Mesodermal cell (in vitro differentiated cells): Measurements from ENCODE around the gene JMY. TPM values are rescaled to one million over a fixed set of nuclear protein-coding genes. Genes with fewer than 3 reads are reported as not detected.
A peak's percentile ranks its signal among the peaks of the same experiment; 100 is the strongest.

Source experiments
- H3K27ac ChIP-seq: 2 replicates; pipeline ENCODE4 v1.7.0; 2013; ENCODE audit warnings: mild to moderate bottlenecking, low read depth, low read length, moderate library complexity; ENCODE audit not compliant: severe bottlenecking
- H3K36me3 ChIP-seq: 2 replicates; pipeline ENCODE4 v1.7.1; 2013; ENCODE audit warnings: mild to moderate bottlenecking, low read length, moderate library complexity; ENCODE audit not compliant: control insufficient read depth, insufficient read depth
- H3K4me1 ChIP-seq: one replicate; pipeline ENCODE4 v1.7.1; 2013; ENCODE audit warnings: mild to moderate bottlenecking, low read length; ENCODE audit not compliant: insufficient read depth, control insufficient read depth, poor library complexity, severe bottlenecking
- H3K4me3 ChIP-seq: 2 replicates; pipeline ENCODE4 v1.7.0; 2013; ENCODE audit warnings: low read length, control low read depth, mild to moderate bottlenecking; ENCODE audit not compliant: insufficient read depth, poor library complexity, severe bottlenecking; ENCODE audit errors: extremely low read depth
- H3K9me3 ChIP-seq: 2 replicates; pipeline ENCODE4 v1.7.1; 2013; ENCODE audit warnings: mild to moderate bottlenecking, low read length, moderate library complexity; ENCODE audit not compliant: control insufficient read depth
- WGBS, 2 experiments: methylation state at CpG; one replicate each; pipeline ENCODE4 v1.1.5; 2013; ENCODE audit warnings: missing lambda C conversion rate in 2 of 2; ENCODE audit not compliant: insufficient coverage in 2 of 2; 5-methylcytosine and 5-hydroxymethylcytosine counted together
- polyA plus RNA-seq, 2 experiments: library from polyadenylated mRNA; stranded (reverse); fragments of 50-300 nt; gene quantifications; one replicate each; pipeline ENCODE4 v1.2.3, GENCODE V29; 2013

The JMY gene, protein sequence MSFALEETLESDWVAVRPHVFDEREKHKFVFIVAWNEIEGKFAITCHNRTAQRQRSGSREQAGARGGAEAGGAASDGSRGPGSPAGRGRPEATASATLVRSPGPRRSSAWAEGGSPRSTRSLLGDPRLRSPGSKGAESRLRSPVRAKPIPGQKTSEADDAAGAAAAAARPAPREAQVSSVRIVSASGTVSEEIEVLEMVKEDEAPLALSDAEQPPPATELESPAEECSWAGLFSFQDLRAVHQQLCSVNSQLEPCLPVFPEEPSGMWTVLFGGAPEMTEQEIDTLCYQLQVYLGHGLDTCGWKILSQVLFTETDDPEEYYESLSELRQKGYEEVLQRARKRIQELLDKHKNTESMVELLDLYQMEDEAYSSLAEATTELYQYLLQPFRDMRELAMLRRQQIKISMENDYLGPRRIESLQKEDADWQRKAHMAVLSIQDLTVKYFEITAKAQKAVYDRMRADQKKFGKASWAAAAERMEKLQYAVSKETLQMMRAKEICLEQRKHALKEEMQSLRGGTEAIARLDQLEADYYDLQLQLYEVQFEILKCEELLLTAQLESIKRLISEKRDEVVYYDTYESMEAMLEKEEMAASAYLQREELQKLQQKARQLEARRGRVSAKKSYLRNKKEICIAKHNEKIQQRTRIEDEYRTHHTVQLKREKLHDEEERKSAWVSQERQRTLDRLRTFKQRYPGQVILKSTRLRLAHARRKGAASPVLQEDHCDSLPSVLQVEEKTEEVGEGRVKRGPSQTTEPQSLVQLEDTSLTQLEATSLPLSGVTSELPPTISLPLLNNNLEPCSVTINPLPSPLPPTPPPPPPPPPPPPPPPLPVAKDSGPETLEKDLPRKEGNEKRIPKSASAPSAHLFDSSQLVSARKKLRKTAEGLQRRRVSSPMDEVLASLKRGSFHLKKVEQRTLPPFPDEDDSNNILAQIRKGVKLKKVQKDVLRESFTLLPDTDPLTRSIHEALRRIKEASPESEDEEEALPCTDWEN
- polyA plus RNA-seq (2013, experiment 1 of 2) = 5.1 TPM
- 4.6 TPM for polyA plus RNA-seq (2013, experiment 2 of 2)

DNA sequence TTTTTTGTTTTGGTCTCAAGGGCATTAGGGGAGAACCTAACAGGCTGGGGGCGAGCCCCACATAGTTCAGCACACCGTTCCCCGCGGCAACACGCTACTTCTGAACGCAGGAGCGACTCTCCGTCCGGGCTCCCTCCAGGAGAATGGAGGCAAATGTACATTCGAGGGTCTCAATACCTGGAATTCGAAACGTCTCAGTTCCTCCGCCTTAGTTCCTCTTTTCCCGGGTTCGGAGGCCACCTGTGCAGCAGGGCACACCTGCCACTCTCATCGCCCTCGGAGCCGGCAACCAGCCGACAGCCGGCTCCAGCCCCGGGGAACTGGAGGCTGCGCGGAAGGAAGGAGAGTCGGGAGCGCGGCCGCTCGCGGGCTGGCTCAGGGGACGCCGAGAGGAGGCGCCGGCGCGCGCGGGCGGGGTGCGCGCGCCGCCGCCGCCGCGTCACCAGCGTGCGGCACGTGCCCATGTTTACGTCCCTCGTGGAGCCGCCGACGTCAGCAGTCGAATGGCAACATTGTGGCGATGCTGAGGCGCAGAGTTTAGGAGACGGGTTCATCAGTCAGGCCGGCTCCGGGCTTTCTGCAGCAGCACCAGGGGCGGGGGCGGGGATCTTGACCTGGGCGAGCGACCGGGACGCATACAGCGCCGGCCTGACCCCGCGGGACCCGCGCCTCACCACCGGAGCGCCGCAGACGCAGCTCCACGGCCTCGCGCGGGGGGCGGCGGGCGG, at the start of gene JMY:
JMY (plus strand) TSS at position 498 of the 728 bp plus-strand sequence. CDS start 520 bp downstream, outside the sequence.
- peak within 1 kb of the TSS; percentile 81 for H3K27ac ChIP-seq
- peaks cover 12% of the 10 kb centered on the region for H3K4me1 ChIP-seq
- H3K4me3 ChIP-seq = peak within 1 kb of the TSS; percentile 72
- WGBS, 2 experiments = 1% methylated on average over 71 to 74 of the region's 83 CpGs
- H3K36me3 ChIP-seq = no peaks in the 10 kb centered on the region
- no peaks in the 10 kb centered on the region for H3K9me3 ChIP-seq

DNA sequence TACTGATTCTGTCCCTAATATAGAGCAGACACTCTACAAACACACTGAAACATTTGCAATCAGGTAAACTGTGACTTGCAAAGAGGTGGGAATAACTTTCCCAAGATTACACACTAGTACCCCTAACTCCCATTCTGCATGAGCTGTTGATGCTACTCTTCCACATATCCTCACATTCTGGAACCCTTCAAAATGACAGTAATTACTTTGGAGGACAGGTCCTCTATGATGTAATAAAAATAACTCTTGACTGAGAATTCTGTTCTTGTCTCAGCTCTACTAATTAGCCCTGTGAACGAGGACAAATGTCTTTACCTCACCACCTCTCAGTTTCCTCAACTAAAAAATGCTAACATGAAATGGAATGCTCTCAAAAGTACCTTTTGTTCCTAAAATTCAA, 49.5 kb upstream of the JMY start:
- Histone ChIP-seq H3K36me3 (no peaks in the 10 kb centered on the region), H3K4me1 (no peaks in the 10 kb centered on the region), H3K4me3 (no peak overlapping the region), H3K27ac (no peak overlapping the region), H3K9me3 (no peaks in the 10 kb centered on the region)
- WGBS, 2 experiments = no CpG with 5 or more reads among the region's 1 CpG

DNA sequence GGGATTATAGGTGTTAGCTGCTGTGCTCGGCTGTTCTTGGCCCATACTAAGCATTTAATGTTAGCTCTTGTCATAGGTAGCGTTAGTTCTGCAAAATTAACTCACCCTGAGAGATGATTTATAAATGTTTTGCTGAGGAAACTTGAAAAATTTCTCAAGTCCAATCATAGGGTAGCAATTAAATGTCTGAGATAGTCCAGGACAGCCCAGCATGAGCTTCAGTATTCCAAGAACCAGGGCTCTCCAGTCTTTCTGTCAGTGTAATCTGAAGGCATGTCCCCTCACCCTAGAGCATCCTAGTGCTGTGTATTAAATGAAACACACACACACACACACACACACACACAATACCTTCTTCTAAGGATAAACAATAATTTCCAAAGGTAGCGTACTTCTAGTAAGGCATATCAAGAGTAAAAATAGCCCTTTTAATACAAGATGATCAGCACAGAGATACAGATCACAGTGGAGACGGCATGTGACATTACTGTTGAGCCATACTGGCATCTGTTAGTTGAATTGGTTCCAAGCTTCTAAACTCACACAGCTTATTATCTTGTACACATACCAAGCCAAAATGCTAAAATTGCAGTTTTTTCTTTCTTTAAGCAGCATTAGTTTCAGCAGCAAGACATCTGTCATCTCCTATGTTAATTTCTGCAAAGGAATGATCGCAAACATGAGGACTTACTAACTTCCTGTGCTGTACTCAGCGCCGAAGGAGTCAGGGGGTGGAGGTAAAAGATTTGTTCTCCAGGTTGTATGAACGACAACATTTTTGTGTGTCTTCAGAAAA, 46.3 kb upstream of the JMY start:
- Histone ChIP-seq H3K4me1 (no peaks in the 10 kb centered on the region), H3K4me3 (no peak overlapping the region), H3K36me3 (no peaks in the 10 kb centered on the region), H3K9me3 (no peaks in the 10 kb centered on the region), H3K27ac (no peak overlapping the region)
- 98 to 100% methylated on average over 3 to 5 of the region's 8 CpGs for WGBS, 2 experiments

DNA sequence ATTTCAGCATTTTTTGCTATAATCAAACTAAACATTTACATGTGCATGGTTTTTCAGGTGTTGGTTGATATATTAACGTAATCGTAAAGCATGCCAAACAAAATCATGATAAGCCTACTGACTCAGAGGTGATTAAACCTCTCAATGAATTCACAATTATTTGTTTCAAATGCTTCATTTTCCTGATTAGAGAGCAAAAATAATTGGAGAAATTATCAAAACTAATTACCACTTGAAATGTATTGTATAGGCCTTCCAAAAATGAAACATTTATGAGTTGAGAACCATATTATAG, 45.7 kb upstream of the JMY start:
- H3K9me3 ChIP-seq = no peaks in the 10 kb centered on the region
- H3K4me1 ChIP-seq = no peaks in the 10 kb centered on the region
- no peaks in the 10 kb centered on the region for H3K36me3 ChIP-seq
- no peak overlapping the region for H3K4me3 ChIP-seq
- H3K27ac ChIP-seq = no peak overlapping the region
- WGBS, 2 experiments = no CpG with 5 or more reads among the region's 2 CpGs

DNA sequence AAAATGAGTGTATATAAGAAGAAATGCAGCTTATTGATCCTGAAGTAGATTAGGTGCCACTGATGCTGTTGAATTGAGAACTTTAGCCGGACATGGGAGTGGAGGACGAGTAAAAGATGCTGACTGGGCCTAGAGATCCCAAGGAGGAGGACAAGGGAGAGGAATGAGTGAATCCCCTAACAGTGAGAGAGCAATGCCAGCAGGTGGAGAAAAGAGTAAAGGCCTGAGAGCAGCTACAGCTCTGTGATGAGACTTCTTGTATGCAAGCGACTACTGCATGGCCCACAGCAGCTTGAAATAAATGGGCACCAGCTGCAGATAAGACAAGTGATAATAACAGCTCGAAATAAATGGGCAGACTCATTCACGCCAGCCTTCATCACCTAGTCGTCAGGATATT, 44.5 kb upstream of the JMY start:
- H3K4me1 ChIP-seq = no peaks in the 10 kb centered on the region
- 81 to 94% methylated on average over 3 to 6 of the region's 6 CpGs for WGBS, 2 experiments
- no peaks in the 10 kb centered on the region for H3K36me3 ChIP-seq
- no peaks in the 10 kb centered on the region for H3K9me3 ChIP-seq
- no peak overlapping the region for H3K4me3 ChIP-seq
- H3K27ac ChIP-seq = no peak overlapping the region

DNA sequence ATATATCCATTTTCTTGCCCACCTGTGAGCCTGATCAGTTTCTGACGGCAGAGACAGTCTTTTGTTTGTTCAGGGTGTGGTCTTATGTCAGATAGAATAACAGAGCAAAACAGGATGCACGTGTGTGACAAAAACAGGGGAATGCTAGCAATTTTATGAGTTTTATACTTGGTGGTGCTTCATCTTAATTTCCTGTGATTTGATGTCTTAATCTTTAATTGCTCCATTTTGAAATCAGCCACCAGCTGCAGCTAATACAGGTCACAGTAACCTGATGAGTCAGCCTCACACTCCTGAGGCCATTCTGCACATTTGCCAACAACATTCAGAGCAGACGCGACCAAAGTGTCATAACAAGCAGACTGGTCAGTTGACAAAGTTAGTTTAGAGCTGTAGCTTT, 42.3 kb upstream of the JMY start:
- H3K9me3 ChIP-seq = no peaks in the 10 kb centered on the region
- WGBS, 2 experiments = 91 to 100% methylated on average over 1 to 4 of the region's 4 CpGs
- H3K36me3 ChIP-seq = no peaks in the 10 kb centered on the region
- no peaks in the 10 kb centered on the region for H3K4me1 ChIP-seq
- H3K27ac ChIP-seq = no peak overlapping the region
- no peak overlapping the region for H3K4me3 ChIP-seq

DNA sequence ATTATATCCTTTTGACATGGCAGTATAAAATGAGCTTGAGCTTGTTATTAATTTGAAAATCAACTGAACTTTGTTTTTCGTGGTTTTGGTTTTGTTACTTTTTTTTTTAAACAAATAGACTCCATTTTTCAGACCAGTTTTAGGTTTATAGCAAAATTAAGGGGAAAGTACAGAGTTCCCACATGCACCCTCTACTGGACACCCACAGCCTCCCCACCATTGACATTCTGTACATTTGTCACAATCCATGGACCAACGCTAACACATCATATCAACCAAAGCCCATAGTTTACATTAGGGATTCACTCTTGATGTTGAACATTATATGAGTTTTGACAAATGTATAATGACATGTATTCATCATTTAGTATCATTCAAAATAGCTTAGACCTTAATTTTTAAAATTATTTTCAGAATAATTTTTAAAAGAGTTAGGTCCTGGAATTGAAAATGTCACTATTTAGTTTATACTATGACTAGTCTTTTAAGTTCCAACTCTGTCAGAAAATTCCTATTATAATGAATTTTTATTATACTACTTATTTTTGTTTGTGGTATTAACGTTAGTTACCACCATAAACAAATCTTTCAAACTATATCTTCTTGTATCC, 35.3 kb upstream of the JMY start:
- Histone ChIP-seq H3K27ac (no peak overlapping the region), H3K4me1 (no peaks in the 10 kb centered on the region), H3K9me3 (no peaks in the 10 kb centered on the region), H3K36me3 (no peaks in the 10 kb centered on the region), H3K4me3 (no peak overlapping the region)
- no CpG with 5 or more reads among the region's 3 CpGs for WGBS, 2 experiments

DNA sequence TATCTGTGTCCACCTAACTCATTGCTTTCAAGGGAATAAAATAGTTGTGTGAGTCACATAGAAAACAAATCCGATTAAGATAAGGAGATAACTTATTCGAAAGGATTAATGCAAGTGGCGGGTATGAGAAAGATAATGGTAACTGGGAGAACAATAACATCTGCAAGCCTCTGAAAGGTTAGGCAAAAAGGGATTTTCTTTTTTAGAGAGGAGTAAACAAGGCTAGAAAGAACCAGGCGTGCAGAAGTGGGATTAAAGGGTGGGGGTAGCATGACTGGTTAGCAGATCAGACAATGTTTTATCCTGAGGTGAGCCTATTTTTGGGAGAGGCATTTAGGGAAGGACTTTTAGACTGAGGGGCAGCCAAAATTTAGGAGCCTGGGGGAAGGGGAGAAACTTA, 34.7 kb upstream of the JMY start:
- Histone ChIP-seq H3K9me3 (no peaks in the 10 kb centered on the region), H3K4me3 (no peak overlapping the region), H3K4me1 (no peaks in the 10 kb centered on the region), H3K36me3 (no peaks in the 10 kb centered on the region), H3K27ac (no peak overlapping the region)
- 93 to 96% methylated on average over 3 to 4 of the region's 4 CpGs for WGBS, 2 experiments

DNA sequence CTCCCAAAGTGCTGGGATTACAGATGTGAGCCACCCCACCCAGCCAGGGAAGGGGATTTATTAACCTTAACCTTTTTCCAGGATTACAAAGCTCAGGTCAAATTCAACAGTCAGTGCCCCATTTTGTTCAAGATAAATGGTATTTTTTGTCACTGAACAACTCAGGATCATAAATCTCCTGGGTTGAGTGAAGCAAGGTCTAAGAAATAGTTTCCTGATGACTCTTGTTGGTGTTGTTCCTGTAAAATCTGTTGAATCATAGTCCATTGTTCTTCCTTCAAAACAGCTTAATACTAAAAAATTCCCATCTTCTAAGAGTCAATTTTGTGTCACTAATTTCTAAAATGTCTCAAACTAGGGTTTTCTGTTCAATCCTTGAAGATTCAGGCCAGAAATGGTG, 33.9 kb upstream of the JMY start:
- Histone ChIP-seq H3K4me1 (no peaks in the 10 kb centered on the region), H3K36me3 (no peaks in the 10 kb centered on the region), H3K4me3 (no peak overlapping the region), H3K9me3 (no peaks in the 10 kb centered on the region), H3K27ac (no peak overlapping the region)

DNA sequence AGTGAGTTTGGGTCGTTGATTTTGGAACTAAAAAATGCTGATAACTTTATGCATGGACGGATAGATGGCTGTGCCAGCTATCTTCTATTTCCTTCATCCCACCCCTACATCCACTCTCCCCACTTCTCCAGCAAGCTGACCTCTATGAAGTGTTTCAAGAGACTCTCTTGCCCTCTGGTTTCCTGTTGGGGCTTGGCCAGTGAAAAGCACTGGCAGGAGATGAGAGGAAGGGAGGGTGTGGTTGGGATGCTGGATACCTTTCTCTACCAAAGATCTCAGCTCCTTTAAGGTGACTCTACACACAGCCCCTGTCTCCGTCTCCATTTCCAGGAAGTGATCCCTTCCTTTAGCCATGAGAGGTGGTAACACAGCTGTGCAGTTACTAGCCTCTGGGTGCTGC, 30.0 kb upstream of the JMY start:
- no peaks in the 10 kb centered on the region for H3K36me3 ChIP-seq
- no peaks in the 10 kb centered on the region for H3K9me3 ChIP-seq
- H3K27ac ChIP-seq = no peak overlapping the region
- no peaks in the 10 kb centered on the region for H3K4me1 ChIP-seq
- H3K4me3 ChIP-seq = no peak overlapping the region
- 80 to 92% methylated on average over 1 of the region's 3 CpGs for WGBS, 2 experiments
